ENCODE results near the gene SHCBP1. TPM values are rescaled to one million over a fixed set of nuclear protein-coding genes. Genes with fewer than 3 reads are reported as not detected.

SHCBP1 gene
- total RNA-seq, 4 donors from 2014 or later: 0.85 to 23.9 (median 1.1) TPM; not detected in 1

GRCh38 chr16:46649588-46650253 lies 28.5 kb upstream of the SHCBP1 start:
- Histone ChIP-seq H3K4me1 (no peaks in the 10 kb centered on the region), H3K4me3 (peak overlapping the region in 1 of 4 donors; percentile 26), H3K27me3 (no peaks in the 10 kb centered on the region), H3K27ac (peak overlapping the region; percentile 10 to 68 (median 42)), H3K9me3 (no peaks in the 10 kb centered on the region), H3K36me3 (no peaks in the 10 kb centered on the region)
- TF ChIP-seq POLR2A (IDR thresholded peaks at IDR 0.05) (no peak), CTCF (IDR thresholded peaks at IDR 0.05) (no peak)
- peak in 1 of 3 donors; percentile 66 for DNase-seq

DNA sequence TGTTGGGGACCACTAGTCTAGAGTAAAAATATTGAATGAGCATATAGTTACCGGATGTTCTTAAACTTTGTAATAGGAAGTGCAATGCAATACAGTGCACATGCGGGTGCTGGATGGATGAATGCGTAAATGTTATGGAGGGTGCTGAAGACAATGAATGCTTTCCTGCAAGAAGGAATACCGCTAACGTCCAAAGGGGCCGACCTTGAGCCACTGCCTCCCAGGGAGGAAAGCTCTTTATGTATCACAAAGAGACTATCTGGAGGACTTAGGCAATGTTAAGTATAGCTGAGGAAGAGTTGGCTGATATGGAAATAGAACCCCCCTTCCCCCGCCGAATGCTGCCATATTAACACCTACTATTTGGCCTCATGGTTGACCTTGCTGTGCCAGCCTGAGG lies 27.5 kb upstream of the SHCBP1 start:
- Histone ChIP-seq H3K4me3 (no peak overlapping the region), H3K27ac (no peak overlapping the region), H3K9me3 (no peaks in the 10 kb centered on the region)

DNA sequence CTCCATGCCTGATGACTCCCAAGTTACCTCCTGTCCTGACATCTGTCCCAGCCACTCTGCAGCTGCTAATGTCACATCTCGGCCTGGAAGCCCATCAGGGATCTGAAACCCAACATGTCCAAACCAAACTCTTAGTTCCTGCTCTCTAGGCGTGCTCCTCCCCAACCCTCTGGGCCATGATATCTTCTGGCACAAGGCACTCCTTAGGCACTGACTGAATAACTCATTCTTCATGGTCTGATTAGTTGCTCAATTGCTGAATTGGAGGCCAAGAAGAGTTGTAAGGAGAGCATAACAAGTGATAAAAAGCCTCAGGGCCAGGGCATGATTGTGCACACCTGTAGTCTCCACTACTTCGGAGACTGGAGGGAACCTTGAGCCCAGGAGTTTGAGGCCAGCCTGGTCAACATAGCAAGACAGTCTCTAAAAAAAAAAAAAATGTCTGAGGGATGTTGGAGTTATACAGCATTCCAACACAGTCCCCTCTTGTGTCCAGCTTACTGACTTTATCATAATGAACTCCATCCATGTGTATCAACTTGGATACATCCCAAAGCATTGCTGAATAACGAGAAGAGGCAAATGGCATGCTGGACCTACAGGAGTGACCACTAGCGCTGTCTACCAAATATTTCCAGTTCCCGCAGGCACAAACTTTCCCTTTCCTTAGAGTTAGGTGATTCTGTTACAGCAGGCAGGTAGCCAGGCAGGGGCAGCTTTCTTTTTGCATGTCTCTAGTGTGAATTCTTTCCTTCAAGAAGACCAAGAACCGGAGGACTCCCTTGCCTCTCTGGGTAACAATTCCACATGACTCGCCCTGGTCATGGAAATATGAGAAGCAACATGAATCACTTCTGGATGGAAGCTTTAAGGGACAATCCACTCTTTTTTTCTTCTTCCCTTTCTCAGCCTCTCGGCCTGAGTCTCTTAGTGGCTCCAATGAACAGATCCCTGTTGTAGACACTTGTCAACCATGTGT lies 18.1 kb upstream of the SHCBP1 start:
- H3K9me3 ChIP-seq: no peaks in the 10 kb centered on the region
- H3K27ac ChIP-seq: no peak overlapping the region
- no peaks in the 10 kb centered on the region for H3K36me3 ChIP-seq
- TF ChIP-seq POLR2A (IDR thresholded peaks at IDR 0.05): no peak
- no peak overlapping the region for H3K4me3 ChIP-seq
- no peaks in the 10 kb centered on the region for H3K27me3 ChIP-seq
- no peak for DNase-seq
- no peaks in the 10 kb centered on the region for H3K4me1 ChIP-seq

More for the DNA sequence above, 27.5 kb upstream of the SHCBP1 start:
- Histone ChIP-seq H3K27me3 (no peaks in the 10 kb centered on the region), H3K36me3 (no peaks in the 10 kb centered on the region), H3K4me1 (no peaks in the 10 kb centered on the region)
- TF ChIP-seq CTCF (IDR thresholded peaks at IDR 0.05) (no peak), POLR2A (IDR thresholded peaks at IDR 0.05) (no peak)
- no peak for DNase-seq

DNA sequence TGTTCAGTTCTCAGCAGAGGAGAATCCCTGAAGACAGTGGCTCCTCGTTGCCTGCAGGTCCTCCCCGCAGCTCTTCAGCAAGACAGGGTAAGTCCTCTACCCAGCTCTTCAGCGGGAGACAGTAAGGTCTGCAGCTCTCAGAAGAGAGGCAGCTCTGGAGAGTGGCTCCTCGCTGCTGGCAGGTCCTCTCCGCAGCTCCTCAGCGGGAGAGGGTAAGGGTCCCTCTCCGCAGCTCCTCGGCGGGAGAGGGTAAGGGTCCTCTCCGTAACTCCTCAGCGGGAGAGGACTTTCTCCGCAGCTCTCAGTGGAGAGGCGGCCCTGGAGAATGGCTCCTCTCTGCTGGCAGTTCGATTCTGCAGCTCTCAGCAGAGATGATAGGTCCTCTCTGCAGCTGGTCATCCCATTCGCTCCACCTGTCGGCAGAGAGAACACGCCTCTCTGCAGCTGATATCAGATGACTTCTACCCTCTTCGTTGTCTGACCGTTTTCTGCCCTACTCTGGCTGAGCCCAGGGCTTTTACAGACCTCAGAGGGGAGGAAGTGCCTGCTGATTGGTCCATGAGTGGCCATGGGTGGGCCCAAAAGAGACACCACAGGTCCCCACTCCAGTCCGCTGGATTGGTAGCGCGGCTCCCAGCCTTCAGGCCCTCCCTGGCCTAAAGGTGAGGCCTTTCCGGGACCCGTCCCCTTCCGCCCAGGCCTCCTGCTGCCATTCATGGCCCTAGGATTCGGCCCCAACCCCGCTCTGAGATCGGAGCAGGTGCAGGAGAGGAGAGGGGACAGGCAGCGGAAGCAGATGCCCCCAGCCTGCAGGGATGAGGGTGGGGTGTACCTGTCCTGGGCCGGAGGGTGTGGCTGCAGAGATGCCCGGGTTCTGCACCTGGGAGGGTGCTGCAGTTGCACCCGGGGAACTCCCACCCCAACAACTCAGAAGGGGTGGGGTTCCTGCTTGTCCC lies 11.9 kb upstream of the SHCBP1 start:
- no peak overlapping the region for H3K27ac ChIP-seq

More for the DNA sequence above, 11.9 kb upstream of the SHCBP1 start:
- H3K9me3 ChIP-seq: no peaks in the 10 kb centered on the region
- no peaks in the 10 kb centered on the region for H3K4me1 ChIP-seq
- no peaks in the 10 kb centered on the region for H3K27me3 ChIP-seq
- no peaks in the 10 kb centered on the region for H3K36me3 ChIP-seq
- H3K4me3 ChIP-seq: no peak overlapping the region
- TF ChIP-seq POLR2A (IDR thresholded peaks at IDR 0.05) (no peak), CTCF (IDR thresholded peaks at IDR 0.05) (no peak)
- no peak for DNase-seq

All from Peyer's patch (tissue), 4 donors.